GM18870 (cell line): ENCODE data around the gene CSRNP3.
"Not testable (repeated sequence)": the region's sequence is repeated elsewhere in the genome, so short reads cannot be mapped to it uniquely, and the experiment has no call there.

Source experiments
- ATAC-seq: cut with Tn5 transposase; IDR thresholded peaks from one replicate; pipeline ENCODE4 v1.9.1; 2021; ENCODE audit warnings: moderate library complexity; ENCODE audit not compliant: unreplicated experiment

CSRNP3 gene

GRCh38 chr2:165584126-165584654 lies 114.7 kb downstream of the CSRNP3 start:
- no peak for ATAC-seq

GRCh38 chr2:165586019-165586418 lies 116.5 kb downstream of the CSRNP3 start:
- no peak for ATAC-seq

- ATAC-seq = peak; percentile 83
Measured at GRCh38 chr2:165587335-165587938, 117.9 kb downstream of the CSRNP3 start.

GRCh38 chr2:165590999-165591398 lies 121.5 kb downstream of the CSRNP3 start:
- not testable (repeated sequence) for ATAC-seq

GRCh38 chr2:165593081-165593480 lies 123.6 kb downstream of the CSRNP3 start:
- ATAC-seq = no peak

GRCh38 chr2:165594231-165594934 lies 124.9 kb downstream of the CSRNP3 start:
- ATAC-seq = peak; percentile 37

- peak; percentile 93 for ATAC-seq
Measured at GRCh38 chr2:165594935-165595255, 125.4 kb downstream of the CSRNP3 start.

- ATAC-seq = no peak
Measured at GRCh38 chr2:165596788-165597187, 127.3 kb downstream of the CSRNP3 start.

GRCh38 chr2:165601065-165601830 lies 131.8 kb downstream of the CSRNP3 start:
- no peak for ATAC-seq

- no peak for ATAC-seq
Measured at GRCh38 chr2:165601928-165602521, 132.5 kb downstream of the CSRNP3 start.

GRCh38 chr2:165609672-165610071 lies 140.2 kb downstream of the CSRNP3 start:
- ATAC-seq = no peak

- ATAC-seq = no peak
Measured at GRCh38 chr2:165610591-165611029, 141.1 kb downstream of the CSRNP3 start.

GRCh38 chr2:165617741-165618481 lies 148.4 kb downstream of the CSRNP3 start:
- no peak for ATAC-seq

- no peak for ATAC-seq
Measured at GRCh38 chr2:165618806-165619205, 149.3 kb downstream of the CSRNP3 start.

- no peak for ATAC-seq
Measured at GRCh38 chr2:165621086-165621560, 151.6 kb downstream of the CSRNP3 start.

- no peak for ATAC-seq
Measured at GRCh38 chr2:165623161-165623560, 153.7 kb downstream of the CSRNP3 start.

- no peak for ATAC-seq
Measured at GRCh38 chr2:165623783-165624469, 154.4 kb downstream of the CSRNP3 start.

- ATAC-seq = no peak
Measured at GRCh38 chr2:165624470-165624800, 154.9 kb downstream of the CSRNP3 start.

GRCh38 chr2:165627470-165627869 lies 158.0 kb downstream of the CSRNP3 start:
- peak; percentile 50 for ATAC-seq

- no peak for ATAC-seq
Measured at GRCh38 chr2:165629776-165630175, 160.3 kb downstream of the CSRNP3 start.
